Smooth muscle cell (in vitro differentiated cells): Measurements from ENCODE around the gene TPRA1. TPM values are rescaled to one million over a fixed set of nuclear protein-coding genes. Genes with fewer than 3 reads are reported as not detected.

Source experiments
- DNase-seq: peaks from one replicate; lab custom pipeline; 2025; ENCODE audit not compliant: unreplicated experiment; lab: John Stamatoyannopoulos, UW
- H2AFZ ChIP-seq: fragments of 200-600 bp; sonication (generic); 2 replicates; pipeline ENCODE4 v1.6.0; 2016; ENCODE audit warnings: antibody characterized with exemption, low read depth, mild to moderate bottlenecking
- H3F3A ChIP-seq: fragments of 200-600 bp; sonication (generic); 2 replicates; pipeline ENCODE4 v1.6.0; 2017; ENCODE audit warnings: antibody characterized with exemption, low read depth
- H3K27ac ChIP-seq: fragments of 200-600 bp; sonication (generic); 2 replicates; pipeline ENCODE4 v1.5.1; 2016; ENCODE audit warnings: low read depth, mild to moderate bottlenecking
- H3K27me3 ChIP-seq: fragments of 200-600 bp; sonication (generic); 2 replicates; pipeline ENCODE4 v1.6.1; 2016; ENCODE audit warnings: low read depth, mild to moderate bottlenecking
- H3K36me3 ChIP-seq: fragments of 200-600 bp; sonication (generic); 2 replicates; pipeline ENCODE4 v1.5.1; 2016; ENCODE audit warnings: low read depth
- H3K4me1 ChIP-seq: fragments of 200-600 bp; sonication (generic); 2 replicates; pipeline ENCODE4 v1.5.1; 2016; ENCODE audit warnings: low read depth
- H3K4me2 ChIP-seq: fragments of 200-600 bp; sonication (generic); 2 replicates; pipeline ENCODE4 v1.6.0; 2016; ENCODE audit warnings: mild to moderate bottlenecking
- H3K4me3 ChIP-seq: fragments of 200-600 bp; sonication (generic); 2 replicates; pipeline ENCODE4 v1.5.1; 2016; ENCODE audit warnings: mild to moderate bottlenecking
- H3K79me2 ChIP-seq: fragments of 200-600 bp; sonication (generic); 2 replicates; pipeline ENCODE4 v1.6.0; 2016; ENCODE audit warnings: low read depth, mild to moderate bottlenecking
- H3K9ac ChIP-seq: fragments of 200-600 bp; sonication (generic); 2 replicates; pipeline ENCODE4 v1.6.0; 2016; ENCODE audit warnings: low read depth
- H3K9me3 ChIP-seq: fragments of 200-600 bp; sonication (generic); replicated peaks from 2 replicates; pipeline ENCODE4 v1.5.1; 2016; ENCODE audit warnings: low read depth
- H4K20me1 ChIP-seq: fragments of 200-600 bp; sonication (generic); 2 replicates; pipeline ENCODE4 v1.6.0; 2016; ENCODE audit warnings: low read depth
- CTCF ChIP-seq: fragments of 200-600 bp; sonication (generic); IDR thresholded peaks from 2 replicates; pipeline ENCODE4 v1.5.1; 2017; ENCODE audit warnings: borderline replicate concordance, mild to moderate bottlenecking, antibody characterized with exemption; ENCODE audit not compliant: insufficient read depth, poor library complexity, severe bottlenecking
- WGBS: methylation state at CpG from one replicate; pipeline ENCODE4 v1.1.7; 2016; ENCODE audit warnings: low lambda C conversion rate; 5-methylcytosine and 5-hydroxymethylcytosine counted together
- polyA plus RNA-seq: library from polyadenylated mRNA; unstranded; fragments of >200 nt; fragmentation: Nextera tagmentation; extraction: Ambion mirVana; gene quantifications from 2 replicates; pipeline ENCODE4 v1.2.1, GENCODE V29; 2016
- total RNA-seq: library from RNA; depleted of rRNA; stranded (reverse); fragments of >200 nt; gene quantifications from 2 replicates; pipeline ENCODE4 v1.2.3, GENCODE V29; 2014

TPRA1 gene
- total and polyA plus RNA-seq, 2 experiments from 2014 or later, result 25.9 to 43.5 TPM

- Histone ChIP-seq H2AFZ (no peak overlapping the region), H3K79me2 (no peaks in the 10 kb centered on the region), H3K4me3 (no peak overlapping the region), H3K27ac (no peak overlapping the region), H3K9me3 (no peaks in the 10 kb centered on the region), H3K9ac (no peak overlapping the region), H4K20me1 (no peaks in the 10 kb centered on the region), H3K4me1 (peaks cover 3% of the 10 kb centered on the region), H3F3A (no peaks in the 10 kb centered on the region), H3K36me3 (no peaks in the 10 kb centered on the region), H3K4me2 (no peak overlapping the region), H3K27me3 (no peaks in the 10 kb centered on the region)
- no peak for DNase-seq
- 88% methylated on average over 20 of the region's 22 CpGs for WGBS
- TF ChIP-seq CTCF, result no peak
Measured at GRCh38 chr3:127536830-127537812, 53.4 kb downstream of the TPRA1 start.

GRCh38 chr3:127535901-127536829 is 54.4 kb downstream of the TPRA1 start:
- Histone ChIP-seq H3F3A (no peaks in the 10 kb centered on the region), H3K36me3 (no peaks in the 10 kb centered on the region), H3K4me3 (no peak overlapping the region), H3K9ac (no peak overlapping the region), H3K27ac (no peak overlapping the region), H3K4me2 (no peak overlapping the region), H3K4me1 (peaks cover 3% of the 10 kb centered on the region), H3K9me3 (no peaks in the 10 kb centered on the region), H3K27me3 (no peaks in the 10 kb centered on the region), H2AFZ (no peak overlapping the region), H4K20me1 (no peaks in the 10 kb centered on the region), H3K79me2 (no peaks in the 10 kb centered on the region)
- no peak for DNase-seq
- 88% methylated on average over 18 of the region's 18 CpGs for WGBS
- TF ChIP-seq CTCF, result no peak

- no peaks in the 10 kb centered on the region for H3F3A ChIP-seq
- no peaks in the 10 kb centered on the region for H3K9me3 ChIP-seq
- TF ChIP-seq CTCF, result no peak
- H3K27me3 ChIP-seq, result no peaks in the 10 kb centered on the region
- no peaks in the 10 kb centered on the region for H3K79me2 ChIP-seq
- H3K36me3 ChIP-seq, result no peaks in the 10 kb centered on the region
- no peak overlapping the region for H3K9ac ChIP-seq
- no peak overlapping the region for H3K4me3 ChIP-seq
- no peaks in the 10 kb centered on the region for H4K20me1 ChIP-seq
- no peak for DNase-seq
- WGBS, result 84% methylated on average over 12 of the region's 12 CpGs
- no peak overlapping the region for H3K4me2 ChIP-seq
- H2AFZ ChIP-seq, result no peak overlapping the region
- H3K4me1 ChIP-seq, result peaks cover 3% of the 10 kb centered on the region
- H3K27ac ChIP-seq, result no peak overlapping the region
Measured at GRCh38 chr3:127535106-127535785, 55.3 kb downstream of the TPRA1 start.
